OCI-LY1 (cell line): Measurements from ENCODE around the gene GLIS1.

Experiments
- EZH2 ChIP-seq: fragments of 200-600 bp; sonication (generic), shearing (Covaris generic); IDR thresholded peaks from 2 replicates; pipeline ENCODE4 v1.8.0; 2017; ENCODE audit warnings: borderline replicate concordance, mixed run types, mild to moderate bottlenecking, antibody characterized with exemption, low read length, moderate library complexity, mixed read lengths
- TF ChIP-seq, protein P1 (sequence below): fragments of 200-600 bp; sonication (generic), shearing (Covaris generic); IDR thresholded peaks from 2 replicates; pipeline ENCODE4 v1.5.1; 2017; ENCODE audit warnings: mild to moderate bottlenecking, antibody characterized with exemption, low read length, moderate library complexity, mixed read lengths

DNA sequence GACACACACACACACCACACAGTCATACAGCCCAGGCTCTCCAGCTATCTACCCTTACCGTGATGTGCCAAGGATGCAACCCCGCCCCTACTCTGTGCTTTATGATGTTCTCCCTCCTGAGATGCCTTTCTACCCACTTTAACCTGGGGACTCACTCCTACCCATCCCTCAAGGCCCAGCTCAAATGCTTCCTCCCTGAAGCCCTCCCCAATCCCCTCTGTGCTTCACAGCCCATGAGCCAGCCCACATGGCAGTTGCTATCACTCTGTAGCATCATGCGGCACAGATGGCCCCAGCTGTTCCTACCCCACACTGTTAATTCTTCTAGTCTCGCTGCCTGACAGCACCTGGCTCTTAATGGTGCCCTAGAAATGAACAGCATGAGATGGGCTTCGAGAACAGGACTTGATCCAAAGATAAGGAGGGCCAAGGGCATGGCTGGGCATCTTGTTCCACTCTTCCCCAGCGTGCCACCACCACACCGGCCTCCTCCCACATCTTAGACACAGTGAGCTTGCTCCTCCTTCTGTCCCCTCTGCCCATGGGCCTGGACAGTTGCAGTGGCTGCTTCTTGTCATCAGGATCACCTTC is 109.8 kb downstream of the GLIS1 start:
- TF ChIP-seq, protein P1, sequence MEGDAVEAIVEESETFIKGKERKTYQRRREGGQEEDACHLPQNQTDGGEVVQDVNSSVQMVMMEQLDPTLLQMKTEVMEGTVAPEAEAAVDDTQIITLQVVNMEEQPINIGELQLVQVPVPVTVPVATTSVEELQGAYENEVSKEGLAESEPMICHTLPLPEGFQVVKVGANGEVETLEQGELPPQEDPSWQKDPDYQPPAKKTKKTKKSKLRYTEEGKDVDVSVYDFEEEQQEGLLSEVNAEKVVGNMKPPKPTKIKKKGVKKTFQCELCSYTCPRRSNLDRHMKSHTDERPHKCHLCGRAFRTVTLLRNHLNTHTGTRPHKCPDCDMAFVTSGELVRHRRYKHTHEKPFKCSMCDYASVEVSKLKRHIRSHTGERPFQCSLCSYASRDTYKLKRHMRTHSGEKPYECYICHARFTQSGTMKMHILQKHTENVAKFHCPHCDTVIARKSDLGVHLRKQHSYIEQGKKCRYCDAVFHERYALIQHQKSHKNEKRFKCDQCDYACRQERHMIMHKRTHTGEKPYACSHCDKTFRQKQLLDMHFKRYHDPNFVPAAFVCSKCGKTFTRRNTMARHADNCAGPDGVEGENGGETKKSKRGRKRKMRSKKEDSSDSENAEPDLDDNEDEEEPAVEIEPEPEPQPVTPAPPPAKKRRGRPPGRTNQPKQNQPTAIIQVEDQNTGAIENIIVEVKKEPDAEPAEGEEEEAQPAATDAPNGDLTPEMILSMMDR, result no peak
- TF ChIP-seq EZH2, result no peak
